IPS-11a (cell line): ENCODE measurements around the gene DTNB.
"Not testable (repeated sequence)": the region's sequence is repeated elsewhere in the genome, so short reads cannot be mapped to it uniquely, and the experiment has no call there.

ENCODE experiments used
- H3K4me3 ChIP-seq: one replicate; pipeline ENCODE4 v1.5.1; 2013; ENCODE audit warnings: low read depth, low read length, control low read depth

The DTNB gene

GRCh38 chr2:25684577-25685473, 11.4 kb upstream of the DTNB start:
- no peak overlapping the region for H3K4me3 ChIP-seq

GRCh38 chr2:25682082-25682481, 8.7 kb upstream of the DTNB start:
- no peak overlapping the region for H3K4me3 ChIP-seq

DNA sequence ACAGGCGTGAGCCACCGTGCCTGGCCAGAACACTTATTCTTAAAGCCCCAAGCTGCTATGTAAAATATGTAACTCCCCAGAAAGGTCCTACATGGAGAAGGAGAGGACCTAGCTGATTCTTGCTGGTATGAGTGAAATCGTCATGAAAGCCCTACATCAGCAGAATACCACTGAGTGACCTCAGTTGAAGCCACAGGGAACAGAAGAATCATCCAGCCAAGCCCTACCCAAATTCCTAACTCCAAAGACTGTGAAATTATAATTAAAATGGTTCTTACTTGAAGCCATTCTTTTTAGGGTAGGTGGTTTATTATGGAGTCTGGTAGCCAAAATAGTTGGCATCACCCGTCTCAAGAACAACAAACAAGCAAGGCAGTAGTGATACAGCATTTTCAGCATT, 4.5 kb upstream of the DTNB start:
- H3K4me3 ChIP-seq = no peak overlapping the region

GRCh38 chr2:25674077-25674362, 643 bp upstream of the DTNB start:
- H3K4me3 ChIP-seq = peak overlapping the region; percentile 36

DNA sequence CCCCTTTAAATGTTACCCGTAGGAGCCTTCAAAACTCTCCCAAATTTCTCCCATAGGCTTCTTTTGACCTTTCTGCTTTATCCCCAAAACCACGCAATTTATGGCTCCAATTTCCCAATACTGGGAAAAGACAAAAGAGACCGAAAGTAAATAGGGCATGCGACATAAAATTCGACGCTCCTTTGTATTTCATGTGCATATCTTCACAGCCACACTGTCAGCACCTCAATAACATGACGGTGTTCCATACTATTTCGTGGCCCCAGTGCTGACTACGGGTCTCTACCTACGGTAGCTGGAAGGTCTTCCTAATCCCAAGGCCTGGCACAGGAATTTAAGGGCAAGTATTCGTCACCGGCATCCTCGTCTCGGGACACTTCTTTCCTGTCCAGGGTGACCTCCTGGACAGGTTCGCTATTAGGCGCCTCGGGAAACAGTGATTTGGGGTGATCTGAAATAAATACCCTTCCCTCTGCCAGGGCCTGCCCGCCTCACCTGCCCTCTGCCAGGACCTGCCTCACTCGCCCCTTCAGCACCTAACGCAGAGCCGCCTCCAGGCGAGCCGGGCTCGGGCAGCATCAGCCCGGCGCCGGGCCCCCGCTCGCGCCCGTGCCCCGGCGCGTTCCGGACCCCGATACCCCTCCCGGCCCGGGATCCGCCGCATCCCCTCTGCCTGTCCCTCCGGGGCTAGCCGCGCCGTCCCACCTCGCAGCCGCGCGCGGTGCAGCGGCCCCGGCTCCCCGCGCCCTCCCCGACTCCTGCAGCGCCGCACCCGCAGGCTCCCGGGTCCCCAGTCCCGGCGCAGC, 680 bp downstream of the DTNB start:
- peak overlapping the region; percentile 78 for H3K4me3 ChIP-seq

DNA sequence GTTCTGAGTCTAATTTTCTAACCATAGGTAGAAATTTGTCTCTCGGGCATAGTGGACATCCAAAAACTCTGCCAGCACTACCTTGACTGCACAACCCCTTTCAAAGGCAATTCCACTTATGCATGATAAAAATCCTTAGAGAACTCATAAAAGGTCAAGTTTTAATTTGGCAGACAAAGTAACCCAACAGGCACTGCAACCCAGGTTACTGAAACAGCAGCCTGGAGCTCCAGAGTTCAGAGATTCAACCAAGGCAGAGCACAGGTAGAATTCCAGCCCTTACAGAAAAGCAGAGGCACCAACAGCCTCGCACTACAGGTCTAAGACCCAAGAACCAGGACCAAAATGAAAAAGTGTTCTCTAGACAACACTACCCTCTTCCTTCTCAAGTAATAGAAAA, 1.8 kb downstream of the DTNB start:
- H3K4me3 ChIP-seq = no peak overlapping the region

GRCh38 chr2:25669520-25669919, 3.9 kb downstream of the DTNB start:
- no peak overlapping the region for H3K4me3 ChIP-seq

- no peak overlapping the region for H3K4me3 ChIP-seq
Observed at GRCh38 chr2:25666218-25666617, 7.2 kb downstream of the DTNB start.

- not testable (repeated sequence) for H3K4me3 ChIP-seq
Observed at GRCh38 chr2:25665429-25665828, 7.9 kb downstream of the DTNB start.

DNA sequence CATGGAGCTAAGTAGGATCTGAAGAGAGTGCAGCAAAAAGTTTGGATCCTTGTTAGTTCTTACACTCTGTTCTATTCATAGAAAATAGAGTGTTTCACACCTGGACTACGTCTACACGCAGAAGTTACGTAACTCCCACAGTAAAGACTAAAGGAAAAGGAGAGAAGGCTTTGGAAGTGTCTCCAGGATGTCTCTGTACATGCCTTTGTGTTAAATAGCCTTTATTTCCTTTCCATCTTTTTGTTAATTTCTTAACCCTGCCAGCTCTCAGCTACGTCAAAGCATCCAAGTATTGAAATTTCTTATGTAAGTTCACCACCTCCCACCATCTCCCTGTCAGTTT, 8.4 kb downstream of the DTNB start:
- H3K4me3 ChIP-seq = no peak overlapping the region

DNA sequence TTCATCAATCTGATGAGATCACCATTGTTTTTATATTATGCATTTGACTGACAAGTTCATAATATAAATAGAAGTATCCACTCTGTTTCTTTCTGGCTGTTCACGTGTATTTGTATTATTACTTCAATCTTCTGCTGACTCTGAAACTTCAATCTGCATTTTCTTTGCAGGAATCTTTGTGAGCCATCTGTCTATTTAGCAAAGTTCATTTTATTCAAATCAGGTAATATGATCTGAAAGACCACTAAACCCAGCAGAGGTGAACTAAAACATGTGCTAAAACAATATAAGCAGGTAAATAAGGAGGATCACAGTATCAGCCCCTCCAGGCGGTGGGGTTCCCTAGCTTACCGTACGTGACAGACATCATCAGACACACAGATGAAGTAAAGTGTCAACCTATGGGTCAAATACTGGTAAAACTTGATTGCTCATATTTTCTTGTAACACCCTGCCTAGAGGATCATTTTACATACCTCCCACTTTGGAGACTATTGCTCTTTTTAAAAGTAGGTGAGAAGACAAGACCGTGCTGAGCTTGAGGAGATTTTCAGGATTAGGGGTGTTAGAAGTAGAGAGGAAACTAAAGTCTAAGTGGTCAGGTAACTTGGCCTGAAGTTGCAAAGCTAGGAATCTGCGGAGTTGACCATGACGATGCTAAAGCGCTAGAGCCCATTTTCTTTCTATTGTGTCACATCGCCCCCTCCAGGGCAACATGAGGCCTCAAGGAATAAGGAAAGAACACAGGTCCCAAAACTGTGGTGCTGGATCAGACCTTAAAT, 9.0 kb downstream of the DTNB start:
- no peak overlapping the region for H3K4me3 ChIP-seq

GRCh38 chr2:25655316-25655715, 18.1 kb downstream of the DTNB start:
- no peak overlapping the region for H3K4me3 ChIP-seq

- H3K4me3 ChIP-seq = no peak overlapping the region
Observed at GRCh38 chr2:25654801-25655200, 18.6 kb downstream of the DTNB start.

DNA sequence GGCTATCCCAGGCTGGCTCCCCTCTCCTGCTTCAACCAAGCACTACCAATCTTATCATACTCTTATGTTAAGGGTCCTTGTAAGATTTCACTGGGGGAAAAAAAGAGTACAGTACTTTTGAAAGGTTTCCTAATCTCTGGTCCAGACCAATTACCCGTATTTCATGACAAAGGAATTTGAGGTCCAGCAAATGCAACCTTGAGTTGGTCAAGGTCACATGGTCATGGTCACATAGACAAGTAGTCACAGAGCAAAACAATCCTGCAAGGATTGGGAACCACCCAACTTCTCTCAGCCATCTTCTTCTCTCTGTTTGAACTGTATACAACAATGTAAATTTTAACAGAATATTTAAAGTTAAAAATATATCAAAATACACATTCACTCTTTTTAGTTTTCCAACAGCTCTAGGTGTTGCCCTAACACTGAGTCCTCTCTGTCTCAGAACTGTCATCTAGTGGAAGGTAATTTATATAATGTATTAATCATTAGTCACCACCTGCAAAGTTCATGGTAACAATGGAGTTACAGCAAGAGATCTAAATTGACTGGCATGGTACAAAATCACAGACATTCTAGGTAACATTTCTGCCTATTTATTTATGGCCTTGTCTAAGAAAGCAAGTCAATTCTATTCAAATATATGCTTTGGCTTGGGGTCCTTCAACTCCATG, 21.5 kb downstream of the DTNB start:
- H3K4me3 ChIP-seq = no peak overlapping the region

DNA sequence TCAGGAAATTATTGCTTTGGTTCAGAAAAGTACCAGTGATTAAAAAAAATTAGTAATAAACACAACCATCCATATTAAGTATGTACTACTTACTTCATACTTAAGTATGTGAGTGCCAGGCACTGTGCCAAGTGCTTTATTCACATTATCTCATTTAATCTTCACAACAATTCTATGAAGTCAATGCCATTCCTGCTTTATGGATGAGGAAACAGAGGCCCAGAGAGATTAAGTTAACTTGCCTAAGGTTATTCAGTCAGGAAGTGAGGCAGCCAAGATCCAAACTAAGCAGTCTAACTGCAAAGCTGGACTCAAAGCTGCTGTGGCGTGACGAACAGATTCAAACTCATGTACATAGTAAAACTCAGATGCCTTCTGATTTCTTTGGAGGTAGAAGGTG, 22.3 kb downstream of the DTNB start:
- no peak overlapping the region for H3K4me3 ChIP-seq

DNA sequence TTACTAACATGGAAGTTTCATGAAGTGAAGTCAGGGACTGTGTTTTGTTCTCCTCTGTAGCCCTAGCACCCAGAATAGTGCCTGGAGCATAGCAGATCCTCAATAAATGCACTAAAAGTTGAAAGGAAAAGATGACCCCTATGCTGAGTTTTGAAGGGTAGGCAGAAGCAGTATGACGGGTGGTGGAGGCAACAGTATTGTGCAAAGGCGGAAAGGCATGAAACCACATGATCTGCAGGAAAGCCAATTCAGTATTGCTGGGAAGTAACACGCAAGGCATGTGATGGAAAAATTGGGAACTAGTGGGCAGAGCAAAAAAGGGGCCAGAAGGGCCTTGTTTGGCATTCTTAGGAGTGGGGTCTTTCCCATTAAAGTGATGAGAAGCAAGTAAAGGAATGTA, 23.1 kb downstream of the DTNB start:
- H3K4me3 ChIP-seq = no peak overlapping the region

DNA sequence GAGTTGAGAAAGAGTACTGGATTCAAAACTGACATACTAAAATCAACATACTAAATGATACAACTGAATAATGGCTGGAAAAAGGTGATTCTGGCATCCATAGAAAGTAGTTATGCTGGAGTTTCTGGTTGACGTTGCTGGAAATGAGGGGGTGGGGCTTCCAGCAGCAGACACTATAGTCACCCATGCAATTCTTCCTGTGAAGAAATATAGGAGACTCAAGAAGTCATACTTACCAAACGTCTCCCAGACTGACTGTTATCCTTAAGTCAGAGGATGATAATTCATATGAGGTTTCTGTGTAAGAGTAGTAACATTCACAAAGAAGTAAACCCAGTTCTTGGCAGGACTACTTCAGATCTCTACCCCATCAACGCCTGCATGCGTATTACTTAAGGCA, 23.6 kb downstream of the DTNB start:
- H3K4me3 ChIP-seq = no peak overlapping the region

DNA sequence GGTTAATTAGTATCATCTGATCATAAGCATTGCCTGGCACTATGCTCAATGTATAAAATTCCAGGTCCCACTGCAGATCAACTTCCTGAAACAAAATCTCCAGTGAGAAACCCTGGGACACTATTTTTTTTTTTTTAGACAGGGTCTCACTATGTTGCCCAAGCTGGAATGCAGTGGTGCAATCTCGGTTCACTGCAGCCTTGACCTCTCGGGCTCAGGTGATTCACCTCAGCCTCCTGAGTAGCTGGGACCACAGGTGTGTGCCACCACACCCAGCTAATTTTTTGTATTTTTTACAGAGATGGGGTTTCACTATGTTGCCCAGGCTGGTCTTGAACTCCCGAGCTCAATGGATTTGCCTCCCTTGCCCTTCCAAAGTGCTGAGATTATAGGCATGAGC, 31.1 kb downstream of the DTNB start:
- H3K4me3 ChIP-seq = no peak overlapping the region

- H3K4me3 ChIP-seq = no peak overlapping the region
Observed at GRCh38 chr2:25639696-25640095, 33.7 kb downstream of the DTNB start.

- no peak overlapping the region for H3K4me3 ChIP-seq
Observed at GRCh38 chr2:25639131-25639530, 34.2 kb downstream of the DTNB start.

GRCh38 chr2:25635797-25636196, 37.6 kb downstream of the DTNB start:
- H3K4me3 ChIP-seq = no peak overlapping the region
